ENCODE data around the gene DPP7. TPM values are rescaled to one million over a fixed set of nuclear protein-coding genes. Genes with fewer than 3 reads are reported as not detected.
A peak's percentile ranks its signal among the peaks of the same experiment; 100 is the strongest.

The DPP7 gene
- total and polyA plus RNA-seq, 2 of the 8 experiments (the other 6 are each of a cell fraction or from before 2014, with no cell fraction given) = 21.2 to 26.8 TPM

GRCh38 chr9:137141976-137142936 lies 27.7 kb upstream of the DPP7 start:
- Histone ChIP-seq H3K14ac (ENCODE audit: insufficient read length) (no peak overlapping the region), H4K8ac (ENCODE audit: extremely low read depth, insufficient read depth, low read length) (no peak overlapping the region), H3K4me2 (ENCODE audit: insufficient read depth in 1 of 2, low read depth in 2 of 2, low read length in 2 of 2) (no peak overlapping the region), H3K27ac (ENCODE audit: low read depth, low read length) (no peak overlapping the region), H4K91ac (replicated peaks; ENCODE audit: insufficient read length, low read length) (no peak overlapping the region), H4K5ac (ENCODE audit: insufficient read length, low read depth, low read length) (no peak overlapping the region), H2BK15ac (ENCODE audit: low read length) (0 out of 2 replicates have a peak overlapping the region, but pooled peaks have one; percentile 25), H3K9ac (replicated peaks in 1 of 4; ENCODE audit: extremely low read depth in 1 of 4, low read depth in 3 of 4, low read length in 3 of 4) (no peak overlapping the region), H3K4me1 (replicated peaks in 1 of 4; ENCODE audit: control insufficient read depth in 3 of 4, insufficient read depth in 4 of 4, low read length in 3 of 4) (peaks cover 0 to 14% (median 11%) of the 10 kb centered on the region in 4 experiments; a peak in 6 of 7 replicates), H3K4me3 (ENCODE audit: extremely low read depth in 1 of 4, insufficient read depth in 2 of 4, low read depth in 3 of 4, low read length in 4 of 4) (no peak overlapping the region), H3K18ac (ENCODE audit: extremely low read depth, low read length) (no peak overlapping the region), H3K36me3 (ENCODE audit: control insufficient read depth in 2 of 4, insufficient read depth in 4 of 4, low read length in 3 of 4) (no peaks in the 10 kb centered on the region), H3K4ac (replicated peaks; ENCODE audit: insufficient read length, low read depth, low read length) (no peak overlapping the region), H2AK5ac (ENCODE audit: low read depth, low read length) (no peak overlapping the region), H3K56ac (replicated peaks; ENCODE audit: insufficient read length, low read depth, low read length) (no peak overlapping the region), H3K79me2 (ENCODE audit: control insufficient read depth in 1 of 2, insufficient read depth in 2 of 2, low read length in 2 of 2) (no peaks in the 10 kb centered on the region), H2AFZ (ENCODE audit: low read length) (no peak overlapping the region), H4K20me1 (replicated peaks in 1 of 2; ENCODE audit: control insufficient read depth in 1 of 2, insufficient read depth in 2 of 2, low read length in 2 of 2) (peaks cover 1 to 21% of the 10 kb centered on the region in 2 experiments), H3K23me2 (ENCODE audit: low read depth, low read length) (peaks cover 4% of the 10 kb centered on the region; the same call in 1 of the 2 replicates), H2BK12ac (ENCODE audit: low read depth, low read length) (no peak overlapping the region), H2BK5ac (ENCODE audit: low read depth, low read length) (no peak overlapping the region), H3K27me3 (replicated peaks in 1 of 4; ENCODE audit: control insufficient read depth in 3 of 4, extremely low read depth in 1 of 4, insufficient read depth in 3 of 4, low read length in 3 of 4) (peaks cover 25 to 66% (median 60%) of the 10 kb centered on the region in 4 experiments), H3K23ac (ENCODE audit: insufficient read length) (no peak overlapping the region), H3K79me1 (ENCODE audit: low read depth, low read length) (0 out of 2 replicates have a peak, but pooled peaks cover 2% of the 10 kb centered on the region), H3K9me3 (ENCODE audit: insufficient read depth in 2 of 2, low read depth in 1 of 2, low read length in 1 of 2) (no peaks in the 10 kb centered on the region), H2BK20ac (ENCODE audit: low read length) (no peak overlapping the region), H2BK120ac (replicated peaks; ENCODE audit: low read depth, low read length) (no peak overlapping the region)
- FAIRE-seq (no peak), DNase-seq (ENCODE audit: low read depth in 1 of 2, low spot score in 2 of 2) (no peak)
- ChIA-PET CTCF (ENCODE audit: partially characterized antibody) (interaction anchor here (0.7 to 1.5 kb wide), 3 partner anchors 47 to 95 kb away, joined by 3 to 4 read pairs (median 3); partner anchors contain the start of gene RNF224), POLR2A (ENCODE audit: partially characterized antibody) (no interaction called here)
- 89% methylated on average over 24 of the region's 24 CpGs; no CpG with 5 or more reads in 1 of the 2 experiments for WGBS, 2 experiments (ENCODE audit: extremely low coverage in 1 of 2, insufficient coverage in 1 of 2, insufficient read length in 1 of 2, insufficient replicate concordance in 2 of 2, low coverage in 1 of 2, low lambda C conversion rate in 2 of 2, missing lambda C conversion rate in 1 of 2)
- TF ChIP-seq RAD21 (IDR thresholded peaks at IDR 0.05 in 1 of 2, conservative IDR thresholded peaks at IDR 0.05 in 1 of 2; ENCODE audit: low read depth in 2 of 2, low read length in 2 of 2) (no peak), ATF3 (IDR thresholded peaks at IDR 0.05; ENCODE audit: insufficient read depth, low read depth, low read length) (no peak), SUZ12 (IDR thresholded peaks at IDR 0.05; ENCODE audit: low read length) (no peak), CEBPB (IDR thresholded peaks at IDR 0.05; ENCODE audit: low read depth, low read length) (no peak), BACH1 (IDR thresholded peaks at IDR 0.05; ENCODE audit: low read length) (no peak), E2F6 (IDR thresholded peaks at IDR 0.05) (no peak), PHF8 (conservative IDR thresholded peaks at IDR 0.05; ENCODE audit: low read depth, low read length) (no peak), TAF7 (optimal IDR thresholded peaks at IDR 0.05; ENCODE audit: borderline replicate concordance, low read depth, low read length) (no peak), RNF2 (IDR thresholded peaks at IDR 0.05; ENCODE audit: borderline replicate concordance, low read depth, low read length, missing control alignments, poor library complexity, severe bottlenecking) (no peak)
